OCI-LY7 (cell line): ENCODE data around the gene DPH7.

Experiments
- CTCF ChIP-seq: fragments of 200-600 bp; sonication (generic); conservative IDR thresholded peaks from 2 replicates; pipeline ENCODE4 v1.5.1; 2014; ENCODE audit warnings: mild to moderate bottlenecking, antibody characterized with exemption, low read length, moderate library complexity, mixed read lengths
- EZH2phosphoT487 ChIP-seq: fragments of 200-600 bp; sonication (generic); IDR thresholded peaks from 2 replicates; pipeline ENCODE4 v1.6.1; 2018; ENCODE audit warnings: low read depth, borderline replicate concordance, mild to moderate bottlenecking, mixed run types, antibody characterized with exemption, low read length, moderate library complexity, mixed read lengths

GRCh38 chr9:137540536-137540935 lies 38.2 kb downstream of the DPH7 start:
- TF ChIP-seq CTCF: no peak
- TF ChIP-seq EZH2phosphoT487: no peak
